Loucy (cell line): ENCODE measurements around the gene ARF5.

ENCODE experiments used
- EZH2phosphoT487 ChIP-seq: fragments of 200-600 bp; IDR thresholded peaks from 2 replicates; pipeline ENCODE4 v1.6.1; 2018; ENCODE audit warnings: antibody characterized with exemption, mild to moderate bottlenecking, moderate library complexity, borderline replicate concordance
- TF ChIP-seq, protein P1 (sequence below): fragments of 200-600 bp; sonication (generic); conservative IDR thresholded peaks from 2 replicates; pipeline ENCODE4 v1.5.1; 2014; ENCODE audit warnings: mild to moderate bottlenecking, antibody characterized with exemption, low read length

DNA sequence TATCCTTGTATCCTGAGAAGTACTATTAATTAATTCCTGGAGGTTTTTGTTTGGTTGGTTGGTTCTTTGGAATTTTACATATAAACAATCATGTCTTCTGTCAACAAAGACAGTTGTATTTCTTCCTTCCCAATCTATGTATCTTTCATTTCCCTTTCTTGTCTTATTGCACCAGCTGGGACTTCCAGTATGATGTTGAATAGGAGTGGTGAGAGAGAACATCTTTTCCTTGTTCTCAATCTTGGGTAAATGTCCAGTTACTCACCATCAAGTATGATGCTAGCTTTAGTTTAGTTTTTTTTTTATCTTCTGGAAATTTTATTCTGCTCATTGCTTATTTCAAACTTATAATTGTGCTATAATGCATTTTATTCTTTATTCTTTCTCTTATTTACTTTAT is 37.1 kb downstream of the ARF5 start:
- TF ChIP-seq, protein P1, sequence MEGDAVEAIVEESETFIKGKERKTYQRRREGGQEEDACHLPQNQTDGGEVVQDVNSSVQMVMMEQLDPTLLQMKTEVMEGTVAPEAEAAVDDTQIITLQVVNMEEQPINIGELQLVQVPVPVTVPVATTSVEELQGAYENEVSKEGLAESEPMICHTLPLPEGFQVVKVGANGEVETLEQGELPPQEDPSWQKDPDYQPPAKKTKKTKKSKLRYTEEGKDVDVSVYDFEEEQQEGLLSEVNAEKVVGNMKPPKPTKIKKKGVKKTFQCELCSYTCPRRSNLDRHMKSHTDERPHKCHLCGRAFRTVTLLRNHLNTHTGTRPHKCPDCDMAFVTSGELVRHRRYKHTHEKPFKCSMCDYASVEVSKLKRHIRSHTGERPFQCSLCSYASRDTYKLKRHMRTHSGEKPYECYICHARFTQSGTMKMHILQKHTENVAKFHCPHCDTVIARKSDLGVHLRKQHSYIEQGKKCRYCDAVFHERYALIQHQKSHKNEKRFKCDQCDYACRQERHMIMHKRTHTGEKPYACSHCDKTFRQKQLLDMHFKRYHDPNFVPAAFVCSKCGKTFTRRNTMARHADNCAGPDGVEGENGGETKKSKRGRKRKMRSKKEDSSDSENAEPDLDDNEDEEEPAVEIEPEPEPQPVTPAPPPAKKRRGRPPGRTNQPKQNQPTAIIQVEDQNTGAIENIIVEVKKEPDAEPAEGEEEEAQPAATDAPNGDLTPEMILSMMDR: no peak
- TF ChIP-seq EZH2phosphoT487: no peak
